Coronary artery (tissue), 2 donors: Measurements from ENCODE around the gene MIEN1.

Source experiments
- DNase-seq: peaks from one replicate; pipeline ENCODE4 v3.0.0-alpha.2; 2017; ENCODE audit warnings: low spot score
- H3K27ac ChIP-seq, 2 donors: fragments of 200-600 bp; sonication (generic); one replicate each; pipeline ENCODE4 v1.5.1; 2016 to 2019
- H3K4me3 ChIP-seq: fragments of 200-600 bp; sonication (generic); 2 replicates; pipeline ENCODE4 v1.5.1; 2016; ENCODE audit warnings: mild to moderate bottlenecking, moderate library complexity
- TF ChIP-seq, protein P1 (sequence below): fragments of 200-600 bp; sonication (generic); IDR thresholded peaks from one replicate; pipeline ENCODE4 v1.5.1; 2019; ENCODE audit warnings: antibody characterized with exemption

Gene MIEN1

DNA sequence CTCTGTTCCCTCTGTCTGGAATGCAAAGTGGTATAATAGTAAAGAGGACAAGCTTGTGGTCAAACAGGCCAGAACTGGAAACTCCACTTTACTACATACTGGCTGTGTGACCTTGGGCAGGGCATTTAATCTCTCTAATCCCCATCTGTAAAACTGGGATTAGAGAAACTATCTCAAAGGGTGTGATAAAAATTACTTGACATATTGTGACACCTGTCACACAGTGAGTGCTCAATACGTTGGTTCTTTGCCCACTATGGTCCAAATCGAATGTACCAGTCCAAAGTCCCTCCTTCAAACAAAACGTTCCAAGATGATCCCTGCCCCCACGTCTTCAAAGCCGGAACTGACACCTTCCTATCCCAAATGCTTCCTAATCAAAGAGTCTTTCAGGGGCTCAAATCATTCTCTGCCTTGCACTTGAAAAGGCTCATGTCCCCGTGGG lies 43.2 kb downstream of the MIEN1 start:
- peak overlapping the region; percentile 90 for H3K4me3 ChIP-seq
- no peak for DNase-seq
- TF ChIP-seq, protein P1, sequence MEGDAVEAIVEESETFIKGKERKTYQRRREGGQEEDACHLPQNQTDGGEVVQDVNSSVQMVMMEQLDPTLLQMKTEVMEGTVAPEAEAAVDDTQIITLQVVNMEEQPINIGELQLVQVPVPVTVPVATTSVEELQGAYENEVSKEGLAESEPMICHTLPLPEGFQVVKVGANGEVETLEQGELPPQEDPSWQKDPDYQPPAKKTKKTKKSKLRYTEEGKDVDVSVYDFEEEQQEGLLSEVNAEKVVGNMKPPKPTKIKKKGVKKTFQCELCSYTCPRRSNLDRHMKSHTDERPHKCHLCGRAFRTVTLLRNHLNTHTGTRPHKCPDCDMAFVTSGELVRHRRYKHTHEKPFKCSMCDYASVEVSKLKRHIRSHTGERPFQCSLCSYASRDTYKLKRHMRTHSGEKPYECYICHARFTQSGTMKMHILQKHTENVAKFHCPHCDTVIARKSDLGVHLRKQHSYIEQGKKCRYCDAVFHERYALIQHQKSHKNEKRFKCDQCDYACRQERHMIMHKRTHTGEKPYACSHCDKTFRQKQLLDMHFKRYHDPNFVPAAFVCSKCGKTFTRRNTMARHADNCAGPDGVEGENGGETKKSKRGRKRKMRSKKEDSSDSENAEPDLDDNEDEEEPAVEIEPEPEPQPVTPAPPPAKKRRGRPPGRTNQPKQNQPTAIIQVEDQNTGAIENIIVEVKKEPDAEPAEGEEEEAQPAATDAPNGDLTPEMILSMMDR, result no peak
- peak overlapping the region; percentile 93 to 98 for H3K27ac ChIP-seq

DNA sequence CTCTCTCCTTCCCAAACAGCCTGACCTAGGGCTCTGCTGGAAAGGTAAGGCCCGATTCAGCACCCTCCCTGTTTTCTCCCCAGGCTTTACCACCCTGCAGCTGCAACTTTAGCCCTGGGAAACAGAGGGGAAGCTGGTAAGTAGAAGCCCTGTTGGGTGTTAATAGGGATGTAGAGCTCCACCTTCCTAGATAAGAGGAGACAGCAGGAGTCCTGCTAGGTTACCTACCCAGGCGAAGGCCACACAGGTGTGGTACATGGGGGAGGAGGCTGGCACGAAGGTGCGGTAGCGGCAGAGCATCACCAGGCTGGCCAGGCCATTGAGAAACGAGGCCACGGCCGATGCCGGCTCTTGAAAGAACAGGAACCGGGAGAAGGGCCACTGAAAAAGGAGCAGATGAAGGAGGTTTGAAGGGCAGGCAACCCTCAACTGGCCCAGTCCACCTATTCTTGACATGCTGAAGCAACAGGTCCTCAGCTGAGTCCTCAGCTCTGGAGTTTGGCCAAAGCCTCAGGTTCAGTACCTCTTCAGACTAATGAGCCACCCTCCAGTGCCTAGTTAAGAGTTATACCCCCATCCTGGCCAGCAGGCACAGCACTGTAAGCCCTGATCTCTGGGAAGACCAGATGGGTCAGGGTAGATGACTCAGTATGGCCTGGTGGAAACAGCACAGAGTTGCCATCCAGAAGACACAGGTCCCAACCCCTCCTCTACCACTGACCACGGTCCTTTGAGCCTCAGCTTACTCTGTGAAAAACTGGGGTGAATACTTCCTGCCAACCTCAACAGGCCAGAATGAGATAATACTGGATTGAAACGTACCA lies 45.8 kb downstream of the MIEN1 start:
- Histone ChIP-seq H3K4me3 (no peak overlapping the region), H3K27ac (no peak overlapping the region)
- TF ChIP-seq, protein P1, result no peak
- DNase-seq, result no peak

DNA sequence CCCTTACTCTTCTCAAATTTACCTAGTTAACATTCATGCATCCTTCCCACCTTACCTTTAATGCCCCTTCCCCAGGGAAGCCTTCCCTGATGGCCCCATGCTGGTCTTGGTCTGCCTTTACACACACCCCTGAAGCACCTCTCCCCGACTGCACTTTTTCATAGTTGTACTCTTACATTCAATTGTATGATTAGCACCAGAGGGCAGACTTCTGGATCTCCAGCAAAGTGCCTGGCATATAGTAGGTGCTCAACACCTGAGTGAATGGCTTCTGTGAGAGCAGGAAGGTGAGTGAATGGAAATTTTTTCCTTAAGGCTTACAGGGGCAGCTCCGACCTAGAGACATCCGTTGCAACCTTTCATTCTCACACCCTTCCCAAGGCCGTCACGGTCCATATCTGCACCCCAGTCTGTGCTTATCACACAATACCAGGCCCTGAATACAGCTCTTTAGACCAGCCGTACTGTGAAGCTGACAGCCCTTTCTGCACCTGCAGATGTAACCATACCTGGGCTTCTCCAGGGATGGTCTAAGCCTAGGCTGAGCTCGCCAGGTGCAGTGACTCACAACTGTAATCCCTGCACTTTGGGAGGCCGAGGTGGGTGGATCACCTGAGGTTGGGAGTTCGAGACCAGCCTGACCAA lies 46.9 kb downstream of the MIEN1 start:
- TF ChIP-seq, protein P1, result no peak
- Histone ChIP-seq H3K27ac (no peak overlapping the region), H3K4me3 (no peak overlapping the region)
- no peak for DNase-seq

DNA sequence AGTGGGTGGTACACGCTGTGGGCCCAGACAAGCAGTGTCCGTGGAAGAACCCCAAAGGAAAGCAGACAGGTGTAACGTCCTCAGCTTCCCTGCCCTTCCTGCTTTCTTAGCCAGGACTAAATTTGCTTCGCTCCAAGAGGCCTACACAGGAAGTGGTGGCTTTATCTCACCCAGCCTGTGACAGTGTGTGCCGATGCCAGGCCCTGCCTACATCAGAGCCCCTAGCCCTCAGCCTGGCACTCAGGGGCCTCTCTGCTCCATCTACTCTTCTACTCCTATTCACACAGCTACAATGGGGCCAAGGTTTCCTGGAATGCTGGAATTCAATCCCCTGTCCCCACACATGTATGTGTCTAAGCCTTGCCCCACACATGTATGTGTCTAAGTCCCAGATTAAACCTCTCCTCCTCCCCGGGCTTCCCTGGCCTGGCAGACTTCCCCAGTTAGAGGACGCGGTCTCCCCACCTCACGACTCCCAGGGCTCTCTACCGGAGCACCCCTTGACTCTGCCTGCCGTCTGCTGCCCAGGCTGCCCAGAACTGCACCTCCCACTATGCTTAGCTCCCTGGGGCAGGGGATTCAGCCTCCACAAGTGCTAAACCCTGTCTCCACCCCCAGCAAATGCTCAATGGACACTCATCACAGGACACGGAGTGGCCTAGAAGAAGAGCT lies 50.7 kb downstream of the MIEN1 start:
- Histone ChIP-seq H3K4me3 (no peak overlapping the region), H3K27ac (peak overlapping the region; percentile 87 to 96)
- TF ChIP-seq, protein P1, result no peak
- DNase-seq, result no peak
